Measurements from ENCODE around the gene DAB2. TPM values are rescaled to one million over a fixed set of nuclear protein-coding genes. Genes with fewer than 3 reads are reported as not detected.

DAB2 gene
- total RNA-seq, 1 experiment from 2014 or later, result 14.1 TPM

- TF ChIP-seq EZH2phosphoT487 (IDR thresholded peaks at IDR 0.05; ENCODE audit: borderline replicate concordance, low read length) (no peak), CTCF (conservative IDR thresholded peaks at IDR 0.05; ENCODE audit: low read depth, low read length) (no peak), EZH2 (IDR thresholded peaks at IDR 0.05; ENCODE audit: low read length, unreplicated experiment) (no peak)
- H3K9ac ChIP-seq (ENCODE audit: low read length), result no peak overlapping the region
- intact Hi-C loops (cut with micrococcal nuclease), result no loop called here
- H3K36me3 ChIP-seq (ENCODE audit: low read depth, low read length), result no peaks in the 10 kb centered on the region
- ChIA-PET POLR2A (ENCODE audit: unreplicated experiment) (no interaction called here), CTCF (no interaction called here)
- H3K9me2 ChIP-seq (replicated peaks; ENCODE audit: low read length), result no peaks in the 10 kb centered on the region
- H3K4me2 ChIP-seq (ENCODE audit: low read length), result no peak overlapping the region
- no peak overlapping the region for H2AFZ ChIP-seq (ENCODE audit: low read length)
- DNase-seq (peak; percentile 46), ATAC-seq (no peak)
- no peaks in the 10 kb centered on the region for H3K9me3 ChIP-seq (ENCODE audit: low read length)
- H3K4me1 ChIP-seq (ENCODE audit: insufficient read depth, low read length), result peaks cover 27% of the 10 kb centered on the region
- no TSS peak for BruUV-seq (replicated peaks)
- peaks cover 6% of the 10 kb centered on the region for H3F3A ChIP-seq (ENCODE audit: low read length, unreplicated experiment)
- H3K79me2 ChIP-seq (ENCODE audit: low read length), result no peaks in the 10 kb centered on the region
- H3K27me3 ChIP-seq (ENCODE audit: low read length), result no peaks in the 10 kb centered on the region
- no peak overlapping the region for H3K4me3 ChIP-seq (ENCODE audit: low read length)
- H3K27ac ChIP-seq (ENCODE audit: low read length), result no peak overlapping the region
- no peaks in the 10 kb centered on the region for H4K20me1 ChIP-seq (ENCODE audit: low read length)
These were observed 18.2 kb upstream of the DAB2 start for GRCh38 chr5:39442991-39443390.

- Histone ChIP-seq H3K9me3 (ENCODE audit: low read length) (no peaks in the 10 kb centered on the region), H4K20me1 (ENCODE audit: low read length) (no peaks in the 10 kb centered on the region), H3K9me2 (replicated peaks; ENCODE audit: low read length) (no peaks in the 10 kb centered on the region), H3K4me2 (ENCODE audit: low read length) (no peak overlapping the region), H3K4me3 (ENCODE audit: low read length) (no peak overlapping the region), H3K79me2 (ENCODE audit: low read length) (no peaks in the 10 kb centered on the region), H3K9ac (ENCODE audit: low read length) (no peak overlapping the region), H3K27me3 (ENCODE audit: low read length) (no peaks in the 10 kb centered on the region), H3F3A (ENCODE audit: low read length, unreplicated experiment) (no peaks in the 10 kb centered on the region), H2AFZ (ENCODE audit: low read length) (no peak overlapping the region), H3K27ac (ENCODE audit: low read length) (no peak overlapping the region), H3K4me1 (ENCODE audit: insufficient read depth, low read length) (peaks cover 16% of the 10 kb centered on the region), H3K36me3 (ENCODE audit: low read depth, low read length) (no peaks in the 10 kb centered on the region)
- TF ChIP-seq CTCF (conservative IDR thresholded peaks at IDR 0.05; ENCODE audit: low read depth, low read length) (no peak), EZH2 (IDR thresholded peaks at IDR 0.05; ENCODE audit: low read length, unreplicated experiment) (no peak), EZH2phosphoT487 (IDR thresholded peaks at IDR 0.05; ENCODE audit: borderline replicate concordance, low read length) (no peak)
- no peak for ATAC-seq
- no peak for DNase-seq
- CTCF ChIA-PET, result no interaction called here
- POLR2A ChIA-PET (ENCODE audit: unreplicated experiment), result no interaction called here
- intact Hi-C loops (cut with micrococcal nuclease), result no loop called here
- BruUV-seq (replicated peaks), result no TSS peak
These were observed 17.1 kb upstream of the DAB2 start for GRCh38 chr5:39441838-39442237.

GRCh38 chr5:39440958-39441624 is 16.3 kb upstream of the DAB2 start:
- Histone ChIP-seq H3F3A (ENCODE audit: low read length, unreplicated experiment) (no peaks in the 10 kb centered on the region), H3K36me3 (ENCODE audit: low read depth, low read length) (no peaks in the 10 kb centered on the region), H3K27me3 (ENCODE audit: low read length) (no peaks in the 10 kb centered on the region), H3K4me1 (ENCODE audit: insufficient read depth, low read length) (peaks cover 8% of the 10 kb centered on the region), H3K27ac (ENCODE audit: low read length) (no peak overlapping the region), H3K9me2 (replicated peaks; ENCODE audit: low read length) (no peaks in the 10 kb centered on the region), H3K9ac (ENCODE audit: low read length) (no peak overlapping the region), H3K4me3 (ENCODE audit: low read length) (no peak overlapping the region), H4K20me1 (ENCODE audit: low read length) (no peaks in the 10 kb centered on the region), H2AFZ (ENCODE audit: low read length) (no peak overlapping the region), H3K9me3 (ENCODE audit: low read length) (no peaks in the 10 kb centered on the region), H3K79me2 (ENCODE audit: low read length) (no peaks in the 10 kb centered on the region), H3K4me2 (ENCODE audit: low read length) (no peak overlapping the region)
- intact Hi-C loops (cut with micrococcal nuclease), result no loop called here
- no peak for TF ChIP-seq EZH2 (IDR thresholded peaks at IDR 0.05; ENCODE audit: low read length, unreplicated experiment)
- TF ChIP-seq EZH2phosphoT487 (IDR thresholded peaks at IDR 0.05; ENCODE audit: borderline replicate concordance, low read length), result no peak
- no peak for TF ChIP-seq CTCF (conservative IDR thresholded peaks at IDR 0.05; ENCODE audit: low read depth, low read length)
- ATAC-seq, result no peak
- CTCF ChIA-PET, result no interaction called here
- POLR2A ChIA-PET (ENCODE audit: unreplicated experiment), result no interaction called here
- no TSS peak for BruUV-seq (replicated peaks)
- no peak for DNase-seq
